Measurements from ENCODE around the gene OR51V1.
"Not testable (repeated sequence)": the region's sequence is repeated elsewhere in the genome, so short reads cannot be mapped to it uniquely, and the experiment has no call there.

OR51V1 gene

DNA sequence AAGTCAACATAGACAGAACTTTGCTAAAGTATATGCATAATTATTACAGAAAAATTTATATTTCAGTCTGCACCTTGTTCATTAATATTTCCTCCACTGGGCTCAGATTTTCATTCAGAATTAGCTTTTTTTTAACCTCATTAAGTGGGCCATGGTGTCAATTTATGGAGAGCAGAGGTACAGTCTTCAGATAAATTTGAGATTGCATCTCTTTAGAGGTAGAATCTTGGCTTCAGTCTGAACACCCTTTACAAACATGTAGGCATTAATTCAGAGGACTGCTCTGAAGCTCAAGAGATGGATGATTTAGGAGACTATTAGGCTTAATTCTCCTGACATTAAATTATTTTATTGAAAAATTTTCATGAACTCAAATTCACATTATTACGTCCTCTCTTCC, 29.8 kb upstream of the OR51V1 start:
- DNase-seq (ENCODE audit: low read depth), result no peak

DNA sequence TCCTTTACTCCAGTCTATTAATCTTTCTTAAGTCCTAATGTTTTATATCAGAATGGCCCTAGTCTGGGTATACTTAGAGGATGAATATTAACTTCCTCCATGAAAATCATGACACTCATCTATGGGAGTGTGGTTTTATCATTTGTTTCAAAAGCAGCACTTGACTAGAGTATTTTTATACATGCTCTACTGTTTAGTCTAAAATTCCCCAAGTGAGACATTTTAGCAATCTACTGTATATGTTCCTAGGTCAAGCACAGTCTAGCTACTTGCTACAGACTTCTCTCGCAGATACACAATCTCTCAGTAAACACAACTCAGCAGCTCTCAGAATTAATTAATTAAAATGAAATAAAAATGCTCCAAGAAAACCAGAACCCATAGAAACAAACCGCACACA, 29.3 kb upstream of the OR51V1 start:
- DNase-seq (ENCODE audit: low read depth), result no peak

GRCh38 chr11:5229356-5229755, 28.9 kb upstream of the OR51V1 start:
- DNase-seq (ENCODE audit: low read depth), result no peak

- DNase-seq (ENCODE audit: low read depth), result no peak
Observed at GRCh38 chr11:5228124-5228523, 27.6 kb upstream of the OR51V1 start.

DNA sequence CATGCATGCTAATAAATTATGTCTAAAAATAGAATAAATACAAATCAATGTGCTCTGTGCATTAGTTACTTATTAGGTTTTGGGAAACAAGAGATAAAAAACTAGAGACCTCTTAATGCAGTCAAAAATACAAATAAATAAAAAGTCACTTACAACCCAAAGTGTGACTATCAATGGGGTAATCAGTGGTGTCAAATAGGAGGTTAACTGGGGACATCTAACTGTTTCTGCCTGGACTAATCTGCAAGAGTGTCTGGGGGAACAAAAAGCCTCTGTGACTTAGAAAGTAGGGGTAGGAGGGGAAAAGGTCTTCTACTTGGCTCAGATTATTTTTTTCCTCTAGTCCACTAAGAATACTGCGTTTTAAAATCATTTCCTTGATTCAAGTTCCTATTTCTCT, 27.2 kb upstream of the OR51V1 start:
- no peak for DNase-seq (ENCODE audit: low read depth)

DNA sequence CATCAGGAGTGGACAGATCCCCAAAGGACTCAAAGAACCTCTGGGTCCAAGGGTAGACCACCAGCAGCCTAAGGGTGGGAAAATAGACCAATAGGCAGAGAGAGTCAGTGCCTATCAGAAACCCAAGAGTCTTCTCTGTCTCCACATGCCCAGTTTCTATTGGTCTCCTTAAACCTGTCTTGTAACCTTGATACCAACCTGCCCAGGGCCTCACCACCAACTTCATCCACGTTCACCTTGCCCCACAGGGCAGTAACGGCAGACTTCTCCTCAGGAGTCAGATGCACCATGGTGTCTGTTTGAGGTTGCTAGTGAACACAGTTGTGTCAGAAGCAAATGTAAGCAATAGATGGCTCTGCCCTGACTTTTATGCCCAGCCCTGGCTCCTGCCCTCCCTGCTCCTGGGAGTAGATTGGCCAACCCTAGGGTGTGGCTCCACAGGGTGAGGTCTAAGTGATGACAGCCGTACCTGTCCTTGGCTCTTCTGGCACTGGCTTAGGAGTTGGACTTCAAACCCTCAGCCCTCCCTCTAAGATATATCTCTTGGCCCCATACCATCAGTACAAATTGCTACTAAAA, 26.3 kb upstream of the OR51V1 start, which contains the start of gene HBB:
Gene HBB, minus strand, starts transcription at position 340 of the 579 bp plus-strand sequence. Its CDS starts 50 bp downstream, at position 290.
- DNase-seq (ENCODE audit: low read depth), result no peak

DNA sequence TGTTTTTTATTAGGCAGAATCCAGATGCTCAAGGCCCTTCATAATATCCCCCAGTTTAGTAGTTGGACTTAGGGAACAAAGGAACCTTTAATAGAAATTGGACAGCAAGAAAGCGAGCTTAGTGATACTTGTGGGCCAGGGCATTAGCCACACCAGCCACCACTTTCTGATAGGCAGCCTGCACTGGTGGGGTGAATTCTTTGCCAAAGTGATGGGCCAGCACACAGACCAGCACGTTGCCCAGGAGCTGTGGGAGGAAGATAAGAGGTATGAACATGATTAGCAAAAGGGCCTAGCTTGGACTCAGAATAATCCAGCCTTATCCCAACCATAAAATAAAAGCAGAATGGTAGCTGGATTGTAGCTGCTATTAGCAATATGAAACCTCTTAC, 25.0 kb upstream of the OR51V1 start:
- no peak for DNase-seq (ENCODE audit: low read depth)

- DNase-seq (ENCODE audit: low read depth), result no peak
Observed at GRCh38 chr11:5224538-5225479, 24.3 kb upstream of the OR51V1 start.

DNA sequence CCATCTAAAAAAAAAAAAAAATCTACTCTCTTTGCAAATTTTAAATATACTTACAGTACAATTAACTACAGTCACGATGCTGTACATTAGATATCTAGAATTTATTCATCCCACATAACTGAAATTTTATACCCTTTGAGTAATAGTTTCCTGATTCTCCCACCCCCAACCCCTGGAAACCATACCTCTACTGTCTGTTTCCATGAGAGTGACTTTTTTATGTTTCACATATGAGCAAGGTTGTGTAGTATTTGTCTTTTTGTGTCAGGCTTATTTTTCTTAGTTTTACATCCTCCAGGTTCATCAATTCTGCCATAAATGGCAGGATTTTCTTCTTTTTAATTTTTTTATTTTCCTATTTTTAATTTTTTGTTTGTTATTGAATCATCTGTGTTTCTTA, 23.2 kb upstream of the OR51V1 start:
- DNase-seq (ENCODE audit: low read depth), result no peak

- DNase-seq (ENCODE audit: low read depth), result no peak
Observed at GRCh38 chr11:5223146-5223545, 22.7 kb upstream of the OR51V1 start.

DNA sequence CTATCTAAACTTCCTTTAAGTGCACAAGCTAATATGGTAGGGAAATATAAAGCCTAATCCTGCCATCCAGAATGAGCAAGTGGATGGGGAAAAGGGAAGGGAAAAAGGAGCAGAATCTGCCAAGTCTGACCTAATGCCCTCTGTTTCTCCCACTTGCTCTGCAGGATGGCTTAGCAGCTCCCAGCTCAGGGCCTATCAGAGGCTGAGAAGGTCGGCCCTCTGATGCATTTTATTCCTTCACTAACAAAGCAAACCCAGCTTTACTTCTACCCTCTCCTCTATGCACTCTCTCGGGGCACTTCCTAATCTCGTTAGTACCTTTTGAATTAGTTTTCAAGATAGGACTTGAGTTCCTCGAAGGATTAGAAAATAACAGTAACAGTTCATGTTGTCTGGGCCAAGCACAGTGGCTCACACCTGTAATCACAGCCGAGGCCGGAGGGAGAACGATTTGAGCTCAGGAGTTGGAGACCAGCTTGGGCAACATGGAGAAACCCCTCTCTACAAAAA, 9.9 kb upstream of the OR51V1 start:
- DNase-seq (ENCODE audit: low read depth), result no peak

- DNase-seq (ENCODE audit: low read depth), result no peak
Observed at GRCh38 chr11:5204787-5205186, 4.3 kb upstream of the OR51V1 start.

GRCh38 chr11:5203366-5203765, 2.9 kb upstream of the OR51V1 start:
- no peak for DNase-seq (ENCODE audit: low read depth)

DNA sequence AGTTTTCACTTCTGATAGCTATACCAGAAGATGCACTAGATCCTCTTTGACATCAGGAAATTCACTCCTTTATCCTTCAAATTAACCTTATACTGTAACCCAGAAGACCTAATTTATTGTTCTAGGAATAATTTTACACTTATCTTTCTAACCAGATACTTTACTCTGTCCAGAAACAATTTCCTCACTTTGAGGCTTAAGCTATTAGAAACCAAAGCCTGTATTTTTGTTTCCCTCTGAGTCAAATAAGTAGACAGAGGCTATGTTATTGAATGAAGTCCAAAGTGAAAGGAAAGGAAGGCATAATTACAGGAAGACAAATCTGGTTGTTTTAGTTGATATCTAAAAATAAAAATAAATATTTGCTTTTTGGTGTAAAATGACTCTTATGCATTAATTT, 2.2 kb downstream of the OR51V1 start:
- no peak for DNase-seq (ENCODE audit: low read depth)

DNA sequence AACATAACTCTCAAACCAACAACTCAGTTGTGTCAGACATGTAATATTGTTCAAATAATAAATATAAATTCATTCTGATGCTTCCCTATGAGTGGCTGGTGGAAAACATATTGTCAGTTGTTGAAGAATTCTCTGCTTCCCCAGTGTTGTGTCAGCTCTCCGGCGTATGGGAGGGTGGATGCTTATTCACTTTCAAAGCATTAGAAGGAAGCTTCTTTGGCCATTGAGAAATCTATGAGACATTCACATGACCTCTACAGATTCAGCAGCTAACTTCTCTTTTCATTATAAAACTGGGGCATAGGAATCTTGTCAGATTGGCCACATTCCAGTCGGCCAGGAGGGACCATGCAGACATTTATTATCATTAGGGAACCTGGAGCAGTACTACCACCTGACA, 2.9 kb downstream of the OR51V1 start:
- DNase-seq (ENCODE audit: low read depth), result no peak

GRCh38 chr11:5196731-5197130, 3.8 kb downstream of the OR51V1 start:
- no peak for DNase-seq (ENCODE audit: low read depth)

- no peak for DNase-seq (ENCODE audit: low read depth)
Observed at GRCh38 chr11:5196067-5196466, 4.4 kb downstream of the OR51V1 start.

DNA sequence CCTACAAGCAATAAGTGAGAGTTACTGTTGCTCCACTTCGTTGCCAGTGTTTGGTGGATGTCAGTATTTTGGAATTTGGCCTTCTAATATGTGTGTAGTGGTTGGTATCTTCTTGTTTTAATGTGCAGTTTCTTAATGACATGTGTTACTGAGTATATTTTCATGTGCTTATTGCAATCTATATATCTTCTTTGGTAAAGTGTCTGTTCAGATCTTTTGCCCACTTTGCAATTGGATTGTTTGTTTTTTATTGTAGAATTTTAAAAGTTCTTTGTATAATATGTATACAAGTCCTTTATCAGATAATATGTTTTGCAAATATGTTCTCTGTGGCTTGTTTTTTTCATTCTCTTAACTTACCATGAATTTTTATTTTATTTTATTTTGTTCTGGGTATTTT, 7.7 kb downstream of the OR51V1 start:
- no peak for DNase-seq (ENCODE audit: low read depth)

DNA sequence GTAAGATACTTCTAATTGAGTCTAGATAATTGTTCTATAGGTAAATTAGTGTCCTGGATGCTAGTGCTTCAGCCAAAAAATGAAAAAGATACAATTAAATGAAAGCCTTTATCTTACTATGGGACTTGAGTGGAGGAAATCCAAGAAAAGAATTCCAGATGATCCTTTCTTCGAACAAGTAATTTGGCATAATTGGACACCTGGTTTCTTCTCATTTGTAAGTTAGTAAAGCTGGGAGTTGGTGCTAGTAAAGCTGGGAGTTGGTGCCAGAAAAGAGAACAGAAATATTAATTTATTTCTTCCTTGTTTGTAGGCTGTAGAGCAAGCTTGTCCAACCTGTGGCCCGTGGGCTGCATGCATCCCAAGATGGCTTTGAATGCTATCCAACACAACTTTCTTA, 12.3 kb downstream of the OR51V1 start:
- DNase-seq (ENCODE audit: low read depth), result no peak

DNA sequence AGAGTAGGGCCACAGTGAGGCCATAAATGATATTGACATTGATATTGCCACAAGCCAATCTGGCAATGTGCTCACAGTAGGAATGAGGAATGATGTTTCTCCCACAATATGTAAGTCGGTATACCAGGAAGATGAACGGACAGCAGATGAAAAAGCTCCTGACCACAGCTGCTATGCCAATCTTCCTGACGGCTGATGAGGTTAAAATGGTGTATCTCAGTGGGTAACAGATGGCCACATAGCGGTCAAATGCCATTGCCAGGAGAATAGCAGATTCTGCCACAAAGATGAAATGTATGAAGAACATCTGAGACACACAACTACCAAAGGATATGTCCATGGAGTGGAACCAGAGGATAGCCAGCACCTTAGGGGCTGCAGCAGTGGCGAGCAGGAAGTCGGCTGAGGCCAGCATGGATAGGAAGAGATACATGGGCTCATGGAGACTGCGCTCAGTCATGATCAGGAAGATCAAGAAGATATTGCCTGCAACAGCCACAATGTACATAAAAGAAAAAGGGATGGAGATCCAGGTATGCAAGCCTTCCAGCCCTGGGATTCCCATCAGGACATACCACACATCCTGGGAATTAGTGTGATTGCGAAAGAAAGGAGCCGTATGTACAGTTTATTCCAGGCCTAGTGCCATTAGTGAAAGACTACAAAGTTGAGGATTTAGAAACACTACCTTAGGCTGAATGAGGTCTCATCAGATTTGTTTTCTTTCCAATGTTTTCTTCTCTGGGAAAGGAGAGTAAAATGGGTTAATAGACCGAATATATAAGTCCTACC, 22.2 kb downstream of the OR51V1 start:
- DNase-seq (ENCODE audit: low read depth), result no peak

DNA sequence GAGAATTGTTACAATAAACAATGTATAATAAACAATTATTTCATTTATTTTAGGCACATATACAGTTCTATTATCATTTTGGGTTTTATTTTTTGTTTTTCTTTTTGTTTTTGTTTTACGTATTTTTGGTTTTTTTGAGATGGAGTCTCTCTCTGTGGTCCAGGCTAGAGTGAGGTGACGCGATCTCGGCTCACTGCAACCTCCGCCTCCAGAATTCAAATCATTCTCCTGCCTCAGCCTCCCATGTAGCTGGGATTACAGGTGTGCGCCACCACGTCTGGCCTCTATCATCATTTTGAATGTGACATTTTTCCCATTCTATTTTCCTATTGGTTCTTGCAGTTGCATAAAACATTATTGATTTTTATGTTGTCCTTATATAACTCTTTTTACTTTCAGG, 25.5 kb downstream of the OR51V1 start:
- no peak for DNase-seq (ENCODE audit: low read depth)

GRCh38 chr11:5171856-5172255, 28.6 kb downstream of the OR51V1 start:
- DNase-seq (ENCODE audit: low read depth), result no peak

GRCh38 chr11:5165898-5166297, 34.6 kb downstream of the OR51V1 start:
- not testable (repeated sequence) for DNase-seq (ENCODE audit: low read depth)
